A549 (cell line): Measurements from ENCODE around the gene SYNE4. TPM values are rescaled to one million over a fixed set of nuclear protein-coding genes. Genes with fewer than 3 reads are reported as not detected.
A peak's percentile ranks its signal among the peaks of the same experiment; 100 is the strongest.

Experiments used
- ATAC-seq, 2 experiments: fragments of 200-7000 bp in 1 of 2; fragments of >200 bp in 1 of 2; cut with Nextera tagmentation in 1 of 2; cut with Tn5 transposase in 1 of 2; 3 replicates each; pipeline versions ENCODE4 v1.8.0 to v1.9.1; 2018 to 2020; ENCODE audit warnings: mild to moderate bottlenecking in 1 of 2, moderate library complexity in 1 of 2
- CTCF ChIA-PET: fragments of 300-600 bp; sonication (Branson Sonifier 250); formaldehyde crosslinking; extraction: SDS; loops from one replicate; lab custom pipeline; 2021; ENCODE audit warnings: antibody characterized with exemption, inconsistent platforms; lab: Yijun Ruan, JAX
- POLR2A ChIA-PET: fragments of 350-600 bp; formaldehyde crosslinking; extraction: SDS; loops from one replicate; lab custom pipeline; 2021; ENCODE audit warnings: antibody characterized with exemption, inconsistent platforms; lab: Yijun Ruan, JAX
- DNase-seq, 2 experiments: peaks; one replicate each; pipeline versions ENCODE4 v3.0.0 to v3.0.0-alpha.2; 2011 to 2016; ENCODE audit warnings: low read depth in 1 of 2, low spot score in 1 of 2
- FAIRE-seq: peaks from 2 replicates; lab custom pipeline; 2011; peaks lifted over from hg19 to GRCh38; lab: Jason Lieb, UNC
- H3K27ac ChIP-seq, 2 experiments: fragments of >200 bp; sonication (Bioruptor Twin); formaldehyde crosslinking; 3 replicates each; pipeline ENCODE4 v1.5.1; 2016 to 2017
- H3K4me1 ChIP-seq: fragments of >200 bp; sonication (Bioruptor Twin); formaldehyde crosslinking; 3 replicates; pipeline ENCODE4 v1.6.1; 2016
- H3K4me2 ChIP-seq: fragments of >200 bp; sonication (Bioruptor Twin); formaldehyde crosslinking; 3 replicates; pipeline ENCODE4 v1.6.1; 2016
- H3K4me3 ChIP-seq: fragments of >200 bp; sonication (Bioruptor Twin); formaldehyde crosslinking; 3 replicates; pipeline ENCODE4 v1.5.1; 2016
- H3K9me3 ChIP-seq: fragments of >200 bp; sonication (Bioruptor Twin); formaldehyde crosslinking; 3 replicates; pipeline ENCODE4 v1.6.1; 2016
- ATOH8 ChIP-seq: fragments of 250-450 bp; sonication (Bioruptor Pico); IDR thresholded peaks from 2 replicates; pipeline ENCODE4 v1.5.0; 2020; ENCODE audit warnings: low read depth, mild to moderate bottlenecking, moderate library complexity
- CHD4 ChIP-seq: fragments of 200-600 bp; sonication (generic); IDR thresholded peaks from 2 replicates; pipeline ENCODE4 v1.6.1; 2016; ENCODE audit warnings: antibody characterized with exemption, mild to moderate bottlenecking, borderline replicate concordance
- EHMT2 ChIP-seq: fragments of 200-600 bp; sonication (generic); IDR thresholded peaks from 2 replicates; pipeline ENCODE4 v1.6.1; 2016; ENCODE audit warnings: antibody characterized with exemption, low read depth, mild to moderate bottlenecking, moderate library complexity
- ESRRA ChIP-seq: fragments of 150-350 bp; IDR thresholded peaks from 2 replicates; pipeline ENCODE4 v1.6.1; 2014; ENCODE audit warnings: mild to moderate bottlenecking, low read length, borderline replicate concordance
- FOXS1 ChIP-seq: fragments of 250-450 bp; sonication (Bioruptor Pico); IDR thresholded peaks from 2 replicates; pipeline ENCODE4 v1.5.0; 2020; ENCODE audit warnings: mild to moderate bottlenecking, moderate library complexity
- GATA3 ChIP-seq: IDR thresholded peaks from 2 replicates; pipeline ENCODE4 v1.6.1; 2012; ENCODE audit warnings: borderline replicate concordance
- HDAC2 ChIP-seq: fragments of 200-600 bp; sonication (generic); IDR thresholded peaks from 2 replicates; pipeline ENCODE4 v1.6.1; 2016
- HMGXB4 ChIP-seq: fragments of 250-450 bp; sonication (Bioruptor Pico); IDR thresholded peaks from 2 replicates; pipeline ENCODE4 v1.5.0; 2021; ENCODE audit warnings: mild to moderate bottlenecking, moderate library complexity, borderline replicate concordance
- HOXB13 ChIP-seq: fragments of 250-450 bp; sonication (Bioruptor Pico); IDR thresholded peaks from 2 replicates; pipeline ENCODE4 v1.5.0; 2020; ENCODE audit warnings: low read depth, mild to moderate bottlenecking, moderate library complexity
- HOXB5 ChIP-seq: fragments of 250-450 bp; sonication (Bioruptor Pico); IDR thresholded peaks from 2 replicates; pipeline ENCODE4 v1.5.0; 2020; ENCODE audit warnings: mild to moderate bottlenecking, moderate library complexity
- JUNB ChIP-seq: fragments of >200 bp; sonication (Bioruptor Twin); formaldehyde crosslinking; IDR thresholded peaks from 2 replicates; pipeline ENCODE4 v1.6.1; 2016
- MAFK ChIP-seq: fragments of 450-650 bp; IDR thresholded peaks from 2 replicates; pipeline ENCODE4 v1.6.1; 2014; ENCODE audit not compliant: partially characterized antibody
- NPAS2 ChIP-seq: fragments of 250-450 bp; sonication (Bioruptor Pico); IDR thresholded peaks from 2 replicates; pipeline ENCODE4 v1.8.0; 2022; ENCODE audit warnings: mild to moderate bottlenecking, moderate library complexity, borderline replicate concordance
- PBX3 ChIP-seq: IDR thresholded peaks from 2 replicates; pipeline ENCODE4 v1.6.1; 2012
- POLR2A ChIP-seq: IDR thresholded peaks from 2 replicates; pipeline ENCODE4 v1.6.1; 2012; ENCODE audit warnings: mild to moderate bottlenecking, low read length
- POLR2AphosphoS2 ChIP-seq: conservative IDR thresholded peaks from 2 replicates; pipeline ENCODE4 v1.6.1; 2012; ENCODE audit warnings: low read length, improper control_type of control experiment, inconsistent platforms
- RCOR1 ChIP-seq: fragments of 150-350 bp; IDR thresholded peaks from 2 replicates; pipeline ENCODE4 v1.6.1; 2014; ENCODE audit warnings: antibody characterized with exemption, low read length, low read depth
- REST ChIP-seq: fragments of 200-600 bp; sonication (generic); IDR thresholded peaks from 2 replicates; pipeline ENCODE4 v1.6.1; 2016; ENCODE audit warnings: antibody characterized with exemption, mild to moderate bottlenecking, moderate library complexity
- ZNF302 ChIP-seq: fragments of 250-450 bp; sonication (Bioruptor Pico); IDR thresholded peaks from 2 replicates; pipeline ENCODE4 v1.9.0; 2021; ENCODE audit warnings: inconsistent platforms, mild to moderate bottlenecking, moderate library complexity
- ZSCAN20 ChIP-seq: fragments of 250-450 bp; sonication (Bioruptor Pico); IDR thresholded peaks from 2 replicates; pipeline ENCODE4 v1.8.0; 2022; ENCODE audit warnings: mild to moderate bottlenecking, moderate library complexity
- WGBS: methylation state at CpG from one replicate; pipeline ENCODE4 v1.1.6; 2017; ENCODE audit errors: missing lambda C conversion rate; 5-methylcytosine and 5-hydroxymethylcytosine counted together
- polyA plus RNA-seq, 4 experiments: library from polyadenylated mRNA; depleted of rRNA in 3 of 4; stranded (reverse); fragments of >200 nt; fragmentation: RNase III in 1 of 4; extraction: RNeasy Plus Mini Kit Qiagen cat#74134 plus additional on column Dnase treatment in 1 of 4; gene quantifications; 2 replicates in 3 of 4; 3 replicates in 1 of 4; pipeline ENCODE4 v1.2.3, GENCODE V29; 2011 to 2017

SYNE4 gene
- polyA plus RNA-seq, 2 of the 4 experiments (the other 2 are of a cell fraction): 0.37 to 0.56 TPM

GRCh38 chr19:35973487-35973886 is 35.1 kb downstream of the SYNE4 start:
- no peak overlapping the region for H3K27ac ChIP-seq
- no peaks in the 10 kb centered on the region for H3K9me3 ChIP-seq
- no peaks in the 10 kb centered on the region for H3K4me1 ChIP-seq
- ChIA-PET POLR2A (no interaction called here), CTCF (interaction anchor here (0.7 to 1.7 kb wide), 2 partner anchors 11 to 872 kb away, joined by 3 to 6 read pairs; no protein-coding TSS in a partner anchor)
- FAIRE-seq (no peak), DNase-seq (peak in 1 of 2 experiments; percentile 39), ATAC-seq (peak; percentile 34 to 49; a peak in 4 of 6 replicates)
- TF ChIP-seq POLR2AphosphoS2 (no peak), REST (peak; percentile 35; the same call in 1 of the 2 replicates)
- 6% methylated on average over 8 of the region's 8 CpGs for WGBS
- H3K4me2 ChIP-seq: no peak overlapping the region
- H3K4me3 ChIP-seq: no peak overlapping the region

- POLR2A ChIA-PET: no interaction called here
- TF ChIP-seq JUNB: no peak
- no peak for TF ChIP-seq POLR2A
- TF ChIP-seq ZSCAN20: no peak
- TF ChIP-seq ATOH8 (CRISPR knock-in tag): no peak
- no peak for TF ChIP-seq PBX3
- TF ChIP-seq ESRRA: no peak
- no peak for TF ChIP-seq GATA3
- no peak for TF ChIP-seq CHD4
- TF ChIP-seq NPAS2: no peak
- no peak for TF ChIP-seq ZNF302 (CRISPR knock-in tag)
- TF ChIP-seq HDAC2: no peak
- TF ChIP-seq MAFK: no peak
- TF ChIP-seq, all 56 proteins: peak for 0
- DNase-seq: no peak
- H3K4me2 ChIP-seq: no peak overlapping the region
- ATAC-seq: no peak
- no peaks in the 10 kb centered on the region for H3K9me3 ChIP-seq
- no peak overlapping the region for H3K4me3 ChIP-seq
- FAIRE-seq: peak; percentile 32
- CTCF ChIA-PET: interaction anchor here (1.2 to 2.7 kb wide), 5 partner anchors 10 to 265 kb away, joined by 3 to 8 read pairs (median 6); no protein-coding TSS in a partner anchor
- WGBS: 31% methylated on average over 3 of the region's 3 CpGs
- no peak overlapping the region for H3K27ac ChIP-seq
- no peaks in the 10 kb centered on the region for H3K4me1 ChIP-seq
Observed at GRCh38 chr19:35966771-35967170, 41.8 kb downstream of the SYNE4 start.

- peak; percentile 65 to 70 for ATAC-seq
- no peaks in the 10 kb centered on the region for H3K9me3 ChIP-seq
- DNase-seq: peak; percentile 70 to 75
- TF ChIP-seq HOXB13 (peak; percentile 81; the same call in 1 of the 2 replicates), RCOR1 (no peak), EHMT2 (peak; percentile 76), HMGXB4 (CRISPR knock-in tag) (no peak), FOXS1 (0 out of 2 replicates have a peak, but pooled peaks have one; percentile 23), HOXB5 (CRISPR knock-in tag) (0 out of 2 replicates have a peak, but pooled peaks have one; percentile 33), REST (peak; percentile 98)
- FAIRE-seq: peak; percentile 98
- 11% methylated on average over 9 of the region's 9 CpGs for WGBS
- H3K27ac ChIP-seq: no peak overlapping the region
- ChIA-PET POLR2A (no interaction called here), CTCF (interaction anchor here (0.6 to 2.0 kb wide), 7 partner anchors 10 to 429 kb away, joined by 3 to 8 read pairs (median 4); no protein-coding TSS in a partner anchor)
- H3K4me1 ChIP-seq: peaks cover 7% of the 10 kb centered on the region; the same call in 2 of the 3 replicates
- H3K4me3 ChIP-seq: no peak overlapping the region
- H3K4me2 ChIP-seq: no peak overlapping the region
Observed at GRCh38 chr19:35963514-35963913, 45.1 kb downstream of the SYNE4 start.
